Pons (tissue), 1 donor: Measurements from ENCODE around the gene MSH5.
"Not testable (repeated sequence)": the region's sequence is repeated elsewhere in the genome, so short reads cannot be mapped to it uniquely, and the experiment has no call there.

ENCODE experiments used
- DNase-seq: peaks from one replicate; pipeline ENCODE4 v3.0.0-alpha.2; 2016; ENCODE audit warnings: low spot score

Gene MSH5

GRCh38 chr6:31801031-31801927 is 61.5 kb downstream of the MSH5 start:
- DNase-seq, result not testable (repeated sequence)

- no peak for DNase-seq
These were observed 66.2 kb downstream of the MSH5 start for GRCh38 chr6:31805939-31806469.

- peak; percentile 97 for DNase-seq
These were observed 66.9 kb downstream of the MSH5 start, which contains the start of gene LSM2 for GRCh38 chr6:31806470-31807272. Gene LSM2 (minus strand): TSS chr6:31806966. CDS start chr6:31806757, 209 bp downstream.

GRCh38 chr6:31808599-31808998 is 68.8 kb downstream of the MSH5 start:
- not testable (repeated sequence) for DNase-seq

GRCh38 chr6:31811645-31812044 is 71.8 kb downstream of the MSH5 start:
- no peak for DNase-seq
